Smooth muscle cell (in vitro differentiated cells): ENCODE data around the gene PITX2. TPM values are rescaled to one million over a fixed set of nuclear protein-coding genes. Genes with fewer than 3 reads are reported as not detected.

Experiments used
- DNase-seq: peaks from one replicate; lab custom pipeline; 2025; ENCODE audit not compliant: unreplicated experiment; lab: John Stamatoyannopoulos, UW
- H2AFZ ChIP-seq: fragments of 200-600 bp; sonication (generic); 2 replicates; pipeline ENCODE4 v1.6.0; 2016; ENCODE audit warnings: antibody characterized with exemption, low read depth, mild to moderate bottlenecking
- H3F3A ChIP-seq: fragments of 200-600 bp; sonication (generic); 2 replicates; pipeline ENCODE4 v1.6.0; 2017; ENCODE audit warnings: antibody characterized with exemption, low read depth
- H3K27ac ChIP-seq: fragments of 200-600 bp; sonication (generic); 2 replicates; pipeline ENCODE4 v1.5.1; 2016; ENCODE audit warnings: low read depth, mild to moderate bottlenecking
- H3K27me3 ChIP-seq: fragments of 200-600 bp; sonication (generic); 2 replicates; pipeline ENCODE4 v1.6.1; 2016; ENCODE audit warnings: low read depth, mild to moderate bottlenecking
- H3K36me3 ChIP-seq: fragments of 200-600 bp; sonication (generic); 2 replicates; pipeline ENCODE4 v1.5.1; 2016; ENCODE audit warnings: low read depth
- H3K4me1 ChIP-seq: fragments of 200-600 bp; sonication (generic); 2 replicates; pipeline ENCODE4 v1.5.1; 2016; ENCODE audit warnings: low read depth
- H3K4me2 ChIP-seq: fragments of 200-600 bp; sonication (generic); 2 replicates; pipeline ENCODE4 v1.6.0; 2016; ENCODE audit warnings: mild to moderate bottlenecking
- H3K4me3 ChIP-seq: fragments of 200-600 bp; sonication (generic); 2 replicates; pipeline ENCODE4 v1.5.1; 2016; ENCODE audit warnings: mild to moderate bottlenecking
- H3K79me2 ChIP-seq: fragments of 200-600 bp; sonication (generic); 2 replicates; pipeline ENCODE4 v1.6.0; 2016; ENCODE audit warnings: low read depth, mild to moderate bottlenecking
- H3K9ac ChIP-seq: fragments of 200-600 bp; sonication (generic); 2 replicates; pipeline ENCODE4 v1.6.0; 2016; ENCODE audit warnings: low read depth
- H3K9me3 ChIP-seq: fragments of 200-600 bp; sonication (generic); replicated peaks from 2 replicates; pipeline ENCODE4 v1.5.1; 2016; ENCODE audit warnings: low read depth
- H4K20me1 ChIP-seq: fragments of 200-600 bp; sonication (generic); 2 replicates; pipeline ENCODE4 v1.6.0; 2016; ENCODE audit warnings: low read depth
- CTCF ChIP-seq: fragments of 200-600 bp; sonication (generic); IDR thresholded peaks from 2 replicates; pipeline ENCODE4 v1.5.1; 2017; ENCODE audit warnings: borderline replicate concordance, mild to moderate bottlenecking, antibody characterized with exemption; ENCODE audit not compliant: insufficient read depth, poor library complexity, severe bottlenecking
- WGBS: methylation state at CpG from one replicate; pipeline ENCODE4 v1.1.7; 2016; ENCODE audit warnings: low lambda C conversion rate; 5-methylcytosine and 5-hydroxymethylcytosine counted together
- polyA plus RNA-seq: library from polyadenylated mRNA; unstranded; fragments of >200 nt; fragmentation: Nextera tagmentation; extraction: Ambion mirVana; gene quantifications from 2 replicates; pipeline ENCODE4 v1.2.1, GENCODE V29; 2016
- total RNA-seq: library from RNA; depleted of rRNA; stranded (reverse); fragments of >200 nt; gene quantifications from 2 replicates; pipeline ENCODE4 v1.2.3, GENCODE V29; 2014

Gene PITX2
- total and polyA plus RNA-seq, 2 experiments from 2014 or later: 289 to 543 TPM

GRCh38 chr4:110641218-110641617, 18.3 kb upstream of the PITX2 start:
- WGBS: under 1% methylated on average over 18 of the region's 18 CpGs
- Histone ChIP-seq H3K79me2 (peaks cover 85% of the 10 kb centered on the region), H3F3A (peaks cover 16% of the 10 kb centered on the region), H3K4me1 (peaks cover 26% of the 10 kb centered on the region), H3K4me3 (peak overlapping the region; percentile 65), H2AFZ (peak overlapping the region; percentile 85), H3K36me3 (no peaks in the 10 kb centered on the region), H3K27ac (peak overlapping the region; percentile 95), H3K4me2 (peak overlapping the region; percentile 98), H3K9ac (peak overlapping the region; percentile 94), H4K20me1 (no peaks in the 10 kb centered on the region), H3K9me3 (no peaks in the 10 kb centered on the region), H3K27me3 (no peaks in the 10 kb centered on the region)
- DNase-seq: no peak
- TF ChIP-seq CTCF: no peak

- peak overlapping the region; percentile 94 for H3K9ac ChIP-seq
- peaks cover 16% of the 10 kb centered on the region for H3F3A ChIP-seq
- peak overlapping the region; percentile 65 for H3K4me3 ChIP-seq
- DNase-seq: no peak
- H3K79me2 ChIP-seq: peaks cover 89% of the 10 kb centered on the region
- no peaks in the 10 kb centered on the region for H3K36me3 ChIP-seq
- H3K27ac ChIP-seq: peak overlapping the region; percentile 95
- no peaks in the 10 kb centered on the region for H3K9me3 ChIP-seq
- TF ChIP-seq CTCF: no peak
- H3K4me2 ChIP-seq: peak overlapping the region; percentile 98
- H3K27me3 ChIP-seq: no peaks in the 10 kb centered on the region
- H4K20me1 ChIP-seq: peaks cover 1% of the 10 kb centered on the region
- 6% methylated on average over 9 of the region's 9 CpGs for WGBS
- peaks cover 26% of the 10 kb centered on the region for H3K4me1 ChIP-seq
- peak overlapping the region; percentile 85 for H2AFZ ChIP-seq
These were observed 17.7 kb upstream of the PITX2 start for GRCh38 chr4:110640576-110640975.

DNA sequence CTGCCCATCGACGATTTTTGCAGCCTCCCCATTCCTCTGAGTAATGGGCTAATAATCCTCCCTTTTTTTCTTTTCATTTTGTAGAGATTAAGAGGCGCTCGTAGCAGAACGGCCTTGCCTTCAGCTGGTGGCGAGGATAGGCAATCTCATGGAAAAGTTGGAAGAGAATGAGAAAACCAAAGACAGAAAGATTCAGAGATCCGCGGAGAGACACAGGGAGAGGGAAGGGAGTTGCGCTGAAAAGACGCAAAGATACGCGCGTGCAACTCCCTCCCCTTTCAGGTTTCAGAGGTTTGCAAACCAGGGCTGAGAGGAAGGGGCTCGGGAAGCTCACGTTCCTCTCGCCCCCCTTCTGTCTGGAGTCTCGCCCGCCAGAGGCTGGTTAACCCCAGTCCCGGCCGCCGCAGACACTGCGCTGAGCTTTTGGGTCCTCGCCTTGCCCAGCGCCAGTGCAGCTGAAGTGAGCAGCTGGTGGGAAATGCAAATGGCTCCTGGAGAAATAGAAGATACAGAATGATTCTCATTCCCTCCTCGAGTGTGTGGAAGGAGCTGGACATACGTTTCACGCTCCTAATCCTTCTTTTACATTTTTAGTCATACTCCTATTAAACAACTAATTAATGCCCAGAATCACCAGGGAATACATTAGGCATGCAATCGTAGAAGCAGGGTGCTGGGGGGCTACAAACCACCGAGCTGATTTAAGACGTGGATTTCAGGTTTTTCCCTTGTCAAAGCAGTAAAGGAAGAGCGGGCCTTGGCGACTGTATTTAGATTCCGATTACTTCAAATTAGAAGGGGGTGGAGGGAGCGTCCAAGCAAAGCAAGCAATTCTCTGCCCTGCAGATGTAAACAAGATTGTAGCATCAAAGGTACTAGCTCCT, 16.6 kb upstream of the PITX2 start:
- Histone ChIP-seq H3K27me3 (no peaks in the 10 kb centered on the region), H4K20me1 (peaks cover 10% of the 10 kb centered on the region), H2AFZ (peak overlapping the region; percentile 6), H3K9me3 (no peaks in the 10 kb centered on the region), H3K4me1 (peaks cover 26% of the 10 kb centered on the region), H3K4me3 (peak overlapping the region; percentile 65), H3K27ac (peak overlapping the region; percentile 95), H3K79me2 (peaks cover 100% of the 10 kb centered on the region), H3K36me3 (no peaks in the 10 kb centered on the region), H3F3A (peaks cover 16% of the 10 kb centered on the region), H3K4me2 (peak overlapping the region; percentile 98), H3K9ac (peak overlapping the region; percentile 94)
- no peak for DNase-seq
- WGBS: 2% methylated on average over 34 of the region's 34 CpGs
- no peak for TF ChIP-seq CTCF
